HepG2 (cell line): ENCODE data around the gene ADAMTS17. TPM values are rescaled to one million over a fixed set of nuclear protein-coding genes. Genes with fewer than 3 reads are reported as not detected.

ENCODE experiments used
- FLYWCH1 ChIP-seq: sonication (generic); formaldehyde crosslinking; IDR thresholded peaks from 2 replicates; pipeline ENCODE4 v1.8.1; 2023; ENCODE audit warnings: mild to moderate bottlenecking, missing genetic modification reagents
- TCF12 ChIP-seq, 2 experiments: fragments of 450-650 bp in 1 of 2; sonication (generic) in 1 of 2; formaldehyde crosslinking in 1 of 2; IDR thresholded peaks; 2 replicates each; pipeline versions ENCODE4 v1.6.1 to v1.8.0; 2017 to 2022; ENCODE audit warnings: antibody characterized with exemption in 1 of 2, mild to moderate bottlenecking in 1 of 2, missing genetic modification reagents in 1 of 2, moderate library complexity in 1 of 2
- ZNF205 ChIP-seq: IDR thresholded peaks from 2 replicates; pipeline ENCODE4 v1.6.1; 2018; ENCODE audit warnings: missing biosample characterization, missing genetic modification reagents
- polyA plus RNA-seq, 8 experiments: library from polyadenylated mRNA; depleted of rRNA in 3 of 8; stranded (reverse) in 7 of 8; unstranded in 1 of 8; fragments of >200 nt; fragmentation: Illumina TruSeq in 4 of 8; extraction: Trizol in 4 of 8; gene quantifications; 2 replicates each; pipeline versions ENCODE4 v1.2.1 to v1.2.3, GENCODE V29; 2011 to 2016; ENCODE audit warnings: low read depth in 4 of 8, missing spikeins in 1 of 8, mixed read lengths in 1 of 8; ENCODE audit not compliant: insufficient read depth in 1 of 8
- total RNA-seq, 5 experiments: library from RNA; depleted of rRNA; stranded (reverse); fragments of >200 nt; fragmentation: Illumina TruSeq; extraction: Trizol; gene quantifications; 2 replicates each; pipeline ENCODE4 v1.2.3, GENCODE V29; 2016; ENCODE audit warnings: low read depth in 1 of 5
- TF ChIP-seq, protein P1 (sequence below): sonication (generic); formaldehyde crosslinking; IDR thresholded peaks from 2 replicates; pipeline ENCODE4 v1.4.0; 2020; ENCODE audit warnings: mild to moderate bottlenecking, missing genetic modification reagents, borderline replicate concordance
- TF ChIP-seq, protein P2 (sequence below): sonication (generic); formaldehyde crosslinking; IDR thresholded peaks from 2 replicates; pipeline ENCODE4 v1.5.0; 2020; ENCODE audit warnings: missing genetic modification reagents
- TF ChIP-seq, protein P3 (sequence below): sonication (generic); formaldehyde crosslinking; IDR thresholded peaks from 2 replicates; pipeline ENCODE4 v1.4.0; 2020; ENCODE audit warnings: missing genetic modification reagents
- TF ChIP-seq, protein P4 (sequence below): sonication (generic); formaldehyde crosslinking; IDR thresholded peaks from 2 replicates; pipeline ENCODE4 v1.4.0; 2020; ENCODE audit warnings: missing genetic modification reagents
- TF ChIP-seq, protein P5 (sequence below): sonication (generic); formaldehyde crosslinking; conservative IDR thresholded peaks from 2 replicates; pipeline ENCODE4 v1.4.0; 2020; ENCODE audit warnings: missing genetic modification reagents

The ADAMTS17 gene
- total and polyA plus RNA-seq, 2 of the 13 experiments (the other 11 are each of a cell fraction or from before 2014, with no cell fraction given) = 0.02 to 0.04 TPM

DNA sequence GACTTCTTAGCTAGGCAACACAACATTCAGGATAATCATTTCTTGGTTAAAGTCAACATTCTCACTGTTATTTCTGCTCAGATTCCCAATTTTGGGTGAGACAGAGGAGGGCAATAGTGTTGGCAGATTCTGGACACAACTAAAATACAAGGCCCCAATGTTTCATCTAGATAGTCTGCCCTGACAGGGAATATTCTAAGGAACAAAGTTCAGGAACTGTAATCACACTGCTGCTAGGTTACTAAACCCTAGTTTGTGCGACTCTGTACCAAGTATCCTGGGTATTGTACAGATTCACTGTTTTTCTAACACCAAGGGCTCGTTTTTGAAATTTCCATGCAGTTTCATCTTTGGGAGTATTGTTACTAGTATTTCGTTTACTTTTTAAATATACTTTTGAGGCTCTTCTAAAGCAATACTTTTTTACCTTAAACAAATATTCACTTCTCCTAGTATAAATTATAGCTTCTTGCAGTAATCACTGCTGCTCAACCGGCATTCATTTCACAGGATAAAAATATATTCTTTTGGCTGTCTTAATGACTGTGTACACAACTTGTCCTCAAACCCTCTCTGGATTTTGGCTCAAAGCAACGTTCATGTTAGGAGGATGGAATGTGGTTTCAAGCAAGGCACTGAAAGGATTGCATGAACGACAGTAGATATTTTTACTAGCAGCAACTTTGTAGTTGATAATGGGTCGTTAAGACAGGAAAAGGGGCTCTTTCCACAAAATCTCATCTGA, 167.4 kb downstream of the ADAMTS17 start (continued):
- TF ChIP-seq, protein P1, sequence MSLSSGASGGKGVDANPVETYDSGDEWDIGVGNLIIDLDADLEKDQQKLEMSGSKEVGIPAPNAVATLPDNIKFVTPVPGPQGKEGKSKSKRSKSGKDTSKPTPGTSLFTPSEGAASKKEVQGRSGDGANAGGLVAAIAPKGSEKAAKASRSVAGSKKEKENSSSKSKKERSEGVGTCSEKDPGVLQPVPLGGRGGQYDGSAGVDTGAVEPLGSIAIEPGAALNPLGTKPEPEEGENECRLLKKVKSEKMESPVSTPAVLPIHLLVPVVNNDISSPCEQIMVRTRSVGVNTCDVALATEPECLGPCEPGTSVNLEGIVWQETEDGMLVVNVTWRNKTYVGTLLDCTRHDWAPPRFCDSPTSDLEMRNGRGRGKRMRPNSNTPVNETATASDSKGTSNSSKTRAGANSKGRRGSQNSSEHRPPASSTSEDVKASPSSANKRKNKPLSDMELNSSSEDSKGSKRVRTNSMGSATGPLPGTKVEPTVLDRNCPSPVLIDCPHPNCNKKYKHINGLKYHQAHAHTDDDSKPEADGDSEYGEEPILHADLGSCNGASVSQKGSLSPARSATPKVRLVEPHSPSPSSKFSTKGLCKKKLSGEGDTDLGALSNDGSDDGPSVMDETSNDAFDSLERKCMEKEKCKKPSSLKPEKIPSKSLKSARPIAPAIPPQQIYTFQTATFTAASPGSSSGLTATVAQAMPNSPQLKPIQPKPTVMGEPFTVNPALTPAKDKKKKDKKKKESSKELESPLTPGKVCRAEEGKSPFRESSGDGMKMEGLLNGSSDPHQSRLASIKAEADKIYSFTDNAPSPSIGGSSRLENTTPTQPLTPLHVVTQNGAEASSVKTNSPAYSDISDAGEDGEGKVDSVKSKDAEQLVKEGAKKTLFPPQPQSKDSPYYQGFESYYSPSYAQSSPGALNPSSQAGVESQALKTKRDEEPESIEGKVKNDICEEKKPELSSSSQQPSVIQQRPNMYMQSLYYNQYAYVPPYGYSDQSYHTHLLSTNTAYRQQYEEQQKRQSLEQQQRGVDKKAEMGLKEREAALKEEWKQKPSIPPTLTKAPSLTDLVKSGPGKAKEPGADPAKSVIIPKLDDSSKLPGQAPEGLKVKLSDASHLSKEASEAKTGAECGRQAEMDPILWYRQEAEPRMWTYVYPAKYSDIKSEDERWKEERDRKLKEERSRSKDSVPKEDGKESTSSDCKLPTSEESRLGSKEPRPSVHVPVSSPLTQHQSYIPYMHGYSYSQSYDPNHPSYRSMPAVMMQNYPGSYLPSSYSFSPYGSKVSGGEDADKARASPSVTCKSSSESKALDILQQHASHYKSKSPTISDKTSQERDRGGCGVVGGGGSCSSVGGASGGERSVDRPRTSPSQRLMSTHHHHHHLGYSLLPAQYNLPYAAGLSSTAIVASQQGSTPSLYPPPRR (CRISPR knock-in tag) = no peak
- TF ChIP-seq, protein P2, sequence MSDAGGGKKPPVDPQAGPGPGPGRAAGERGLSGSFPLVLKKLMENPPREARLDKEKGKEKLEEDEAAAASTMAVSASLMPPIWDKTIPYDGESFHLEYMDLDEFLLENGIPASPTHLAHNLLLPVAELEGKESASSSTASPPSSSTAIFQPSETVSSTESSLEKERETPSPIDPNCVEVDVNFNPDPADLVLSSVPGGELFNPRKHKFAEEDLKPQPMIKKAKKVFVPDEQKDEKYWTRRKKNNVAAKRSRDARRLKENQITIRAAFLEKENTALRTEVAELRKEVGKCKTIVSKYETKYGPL (CRISPR knock-in tag) = no peak
- TF ChIP-seq ZNF205 (CRISPR knock-in tag) (no peak), FLYWCH1 (CRISPR knock-in tag) (no peak), TCF12 (IDR thresholded peaks at IDR 0.05) (no peak), TCF12 (CRISPR knock-in tag; IDR thresholded peaks at IDR 0.05) (no peak)
- TF ChIP-seq, protein P3, sequence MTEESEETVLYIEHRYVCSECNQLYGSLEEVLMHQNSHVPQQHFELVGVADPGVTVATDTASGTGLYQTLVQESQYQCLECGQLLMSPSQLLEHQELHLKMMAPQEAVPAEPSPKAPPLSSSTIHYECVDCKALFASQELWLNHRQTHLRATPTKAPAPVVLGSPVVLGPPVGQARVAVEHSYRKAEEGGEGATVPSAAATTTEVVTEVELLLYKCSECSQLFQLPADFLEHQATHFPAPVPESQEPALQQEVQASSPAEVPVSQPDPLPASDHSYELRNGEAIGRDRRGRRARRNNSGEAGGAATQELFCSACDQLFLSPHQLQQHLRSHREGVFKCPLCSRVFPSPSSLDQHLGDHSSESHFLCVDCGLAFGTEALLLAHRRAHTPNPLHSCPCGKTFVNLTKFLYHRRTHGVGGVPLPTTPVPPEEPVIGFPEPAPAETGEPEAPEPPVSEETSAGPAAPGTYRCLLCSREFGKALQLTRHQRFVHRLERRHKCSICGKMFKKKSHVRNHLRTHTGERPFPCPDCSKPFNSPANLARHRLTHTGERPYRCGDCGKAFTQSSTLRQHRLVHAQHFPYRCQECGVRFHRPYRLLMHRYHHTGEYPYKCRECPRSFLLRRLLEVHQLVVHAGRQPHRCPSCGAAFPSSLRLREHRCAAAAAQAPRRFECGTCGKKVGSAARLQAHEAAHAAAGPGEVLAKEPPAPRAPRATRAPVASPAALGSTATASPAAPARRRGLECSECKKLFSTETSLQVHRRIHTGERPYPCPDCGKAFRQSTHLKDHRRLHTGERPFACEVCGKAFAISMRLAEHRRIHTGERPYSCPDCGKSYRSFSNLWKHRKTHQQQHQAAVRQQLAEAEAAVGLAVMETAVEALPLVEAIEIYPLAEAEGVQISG (CRISPR knock-in tag) = no peak
- TF ChIP-seq, protein P4, sequence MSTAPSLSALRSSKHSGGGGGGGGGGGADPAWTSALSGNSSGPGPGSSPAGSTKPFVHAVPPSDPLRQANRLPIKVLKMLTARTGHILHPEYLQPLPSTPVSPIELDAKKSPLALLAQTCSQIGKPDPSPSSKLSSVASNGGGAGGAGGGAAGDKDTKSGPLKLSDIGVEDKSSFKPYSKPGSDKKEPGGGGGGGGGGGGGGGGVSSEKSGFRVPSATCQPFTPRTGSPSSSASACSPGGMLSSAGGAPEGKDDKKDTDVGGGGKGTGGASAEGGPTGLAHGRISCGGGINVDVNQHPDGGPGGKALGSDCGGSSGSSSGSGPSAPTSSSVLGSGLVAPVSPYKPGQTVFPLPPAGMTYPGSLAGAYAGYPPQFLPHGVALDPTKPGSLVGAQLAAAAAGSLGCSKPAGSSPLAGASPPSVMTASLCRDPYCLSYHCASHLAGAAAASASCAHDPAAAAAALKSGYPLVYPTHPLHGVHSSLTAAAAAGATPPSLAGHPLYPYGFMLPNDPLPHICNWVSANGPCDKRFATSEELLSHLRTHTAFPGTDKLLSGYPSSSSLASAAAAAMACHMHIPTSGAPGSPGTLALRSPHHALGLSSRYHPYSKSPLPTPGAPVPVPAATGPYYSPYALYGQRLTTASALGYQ (CRISPR knock-in tag) = no peak
- TF ChIP-seq, protein P5, sequence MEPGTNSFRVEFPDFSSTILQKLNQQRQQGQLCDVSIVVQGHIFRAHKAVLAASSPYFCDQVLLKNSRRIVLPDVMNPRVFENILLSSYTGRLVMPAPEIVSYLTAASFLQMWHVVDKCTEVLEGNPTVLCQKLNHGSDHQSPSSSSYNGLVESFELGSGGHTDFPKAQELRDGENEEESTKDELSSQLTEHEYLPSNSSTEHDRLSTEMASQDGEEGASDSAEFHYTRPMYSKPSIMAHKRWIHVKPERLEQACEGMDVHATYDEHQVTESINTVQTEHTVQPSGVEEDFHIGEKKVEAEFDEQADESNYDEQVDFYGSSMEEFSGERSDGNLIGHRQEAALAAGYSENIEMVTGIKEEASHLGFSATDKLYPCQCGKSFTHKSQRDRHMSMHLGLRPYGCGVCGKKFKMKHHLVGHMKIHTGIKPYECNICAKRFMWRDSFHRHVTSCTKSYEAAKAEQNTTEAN = no peak
